ENCODE measurements around the gene JUN. TPM values are rescaled to one million over a fixed set of nuclear protein-coding genes. Genes with fewer than 3 reads are reported as not detected.

JUN gene
- total and polyA plus RNA-seq, 2 donors (not counting 1 experiment from before 2014, with no cell fraction given) = 94.4 to 4,074 TPM

GRCh38 chr1:58735586-58735985 is 48.3 kb downstream of the JUN start:
- H3K4me1 Mint-ChIP-seq = no peaks in the 10 kb centered on the region
- Histone ChIP-seq H3K4me2 (replicated peaks; ENCODE audit: low read depth, low read length, poor library complexity, severe bottlenecking) (no peak overlapping the region), H3K27ac (ENCODE audit: low read length in 2 of 2) (no peak overlapping the region), H2AFZ (ENCODE audit: insufficient read depth, low read depth, low read length, poor library complexity, severe bottlenecking) (no peak overlapping the region), H3K9me3 (ENCODE audit: control extremely low read depth in 1 of 3, control insufficient read depth in 2 of 3, insufficient read depth in 1 of 3, low read length in 2 of 3) (no peaks in the 10 kb centered on the region), H3K9ac (ENCODE audit: low read length) (no peak overlapping the region), H3K27me3 (replicated peaks in 1 of 4; ENCODE audit: control extremely low read depth in 1 of 4, control insufficient read depth in 3 of 4, insufficient read depth in 4 of 4, low read length in 3 of 4) (no peaks in the 10 kb centered on the region), H3K4me3 (ENCODE audit: control extremely low read depth in 1 of 5, extremely low read depth in 1 of 5, insufficient read depth in 1 of 5, low read depth in 2 of 5, low read length in 4 of 5) (no peak overlapping the region), H3K79me2 (ENCODE audit: control insufficient read depth, insufficient read depth, low read length) (no peaks in the 10 kb centered on the region), H3K4me1 (ENCODE audit: control insufficient read depth in 2 of 2, insufficient read depth in 2 of 2, low read length in 2 of 2) (no peaks in the 10 kb centered on the region), H3K36me3 (replicated peaks in 1 of 2; ENCODE audit: control extremely low read depth in 1 of 2, control insufficient read depth in 1 of 2, extremely low read depth in 1 of 2, insufficient read depth in 2 of 2, low read length in 1 of 2) (no peaks in the 10 kb centered on the region), H4K20me1 (ENCODE audit: control insufficient read depth, insufficient read depth, low read length, poor library complexity, severe bottlenecking) (no peaks in the 10 kb centered on the region)
- POLR2A ChIA-PET = no interaction called here
- intact Hi-C loops (cut with micrococcal nuclease) = no loop called here
- no peak overlapping the region for H3K27ac Mint-ChIP-seq
- peaks cover 4% of the 10 kb centered on the region for H3K27me3 Mint-ChIP-seq
- no peaks in the 10 kb centered on the region for H3K9me3 Mint-ChIP-seq (ENCODE audit: insufficient read depth)
- no peak overlapping the region for H3K4me3 Mint-ChIP-seq
- DNase-seq = no peak
- no peak for ATAC-seq (ENCODE audit: low read depth)
- TF ChIP-seq EZH2 (IDR thresholded peaks at IDR 0.05; ENCODE audit: borderline replicate concordance, insufficient read depth, low read depth, low read length, poor library complexity, severe bottlenecking) (no peak), CTCF (IDR thresholded peaks at IDR 0.05) (no peak)
- 60% methylated on average over 2 of the region's 5 CpGs for WGBS (ENCODE audit: insufficient coverage)
- CTCF ChIA-PET = interaction anchor here (1.0 to 1.1 kb wide), 2 partner anchors 964 to 1026 kb away, joined by 3 to 6 read pairs; no protein-coding TSS in a partner anchor

GRCh38 chr1:58734630-58735029 is 49.2 kb downstream of the JUN start:
- intact Hi-C loops (cut with micrococcal nuclease) = no loop called here
- Mint-ChIP-seq H3K27me3 (peaks cover 4% of the 10 kb centered on the region), H3K4me1 (no peaks in the 10 kb centered on the region), H3K27ac (no peak overlapping the region), H3K9me3 (ENCODE audit: insufficient read depth) (no peaks in the 10 kb centered on the region), H3K4me3 (no peak overlapping the region)
- Histone ChIP-seq H3K27me3 (replicated peaks in 1 of 4; ENCODE audit: control extremely low read depth in 1 of 4, control insufficient read depth in 3 of 4, insufficient read depth in 4 of 4, low read length in 3 of 4) (no peaks in the 10 kb centered on the region), H3K36me3 (replicated peaks in 1 of 2; ENCODE audit: control extremely low read depth in 1 of 2, control insufficient read depth in 1 of 2, extremely low read depth in 1 of 2, insufficient read depth in 2 of 2, low read length in 1 of 2) (no peaks in the 10 kb centered on the region), H4K20me1 (ENCODE audit: control insufficient read depth, insufficient read depth, low read length, poor library complexity, severe bottlenecking) (no peaks in the 10 kb centered on the region), H3K4me2 (replicated peaks; ENCODE audit: low read depth, low read length, poor library complexity, severe bottlenecking) (no peak overlapping the region), H3K79me2 (ENCODE audit: control insufficient read depth, insufficient read depth, low read length) (no peaks in the 10 kb centered on the region), H2AFZ (ENCODE audit: insufficient read depth, low read depth, low read length, poor library complexity, severe bottlenecking) (no peak overlapping the region), H3K4me3 (ENCODE audit: control extremely low read depth in 1 of 5, extremely low read depth in 1 of 5, insufficient read depth in 1 of 5, low read depth in 2 of 5, low read length in 4 of 5) (no peak overlapping the region), H3K9me3 (ENCODE audit: control extremely low read depth in 1 of 3, control insufficient read depth in 2 of 3, insufficient read depth in 1 of 3, low read length in 2 of 3) (no peaks in the 10 kb centered on the region), H3K9ac (ENCODE audit: low read length) (no peak overlapping the region), H3K27ac (ENCODE audit: low read length in 2 of 2) (no peak overlapping the region), H3K4me1 (ENCODE audit: control insufficient read depth in 2 of 2, insufficient read depth in 2 of 2, low read length in 2 of 2) (no peaks in the 10 kb centered on the region)
- ChIA-PET POLR2A (no interaction called here), CTCF (no interaction called here)
- TF ChIP-seq EZH2 (IDR thresholded peaks at IDR 0.05; ENCODE audit: borderline replicate concordance, insufficient read depth, low read depth, low read length, poor library complexity, severe bottlenecking) = no peak
- no peak for TF ChIP-seq CTCF (IDR thresholded peaks at IDR 0.05)
- no CpG with 5 or more reads among the region's 2 CpGs for WGBS (ENCODE audit: insufficient coverage)
- no peak for DNase-seq
- no peak for ATAC-seq (ENCODE audit: low read depth)
